Raji (cell line): ENCODE results near the gene FBXL2.

ENCODE experiments used
- POLR2A ChIP-seq: IDR thresholded peaks from 2 replicates; pipeline ENCODE4 v1.6.1; 2011; ENCODE audit warnings: low read depth, low read length, control low read depth; ENCODE audit not compliant: insufficient read depth

FBXL2 gene

GRCh38 chr3:33277193-33277882 lies at the start of gene FBXL2:
Gene FBXL2 (plus strand): TSS chr3:33277442. CDS start chr3:33277513, 71 bp downstream.
- no peak for TF ChIP-seq POLR2A

GRCh38 chr3:33229066-33229465 lies 48.2 kb upstream of the FBXL2 start:
- no peak for TF ChIP-seq POLR2A

GRCh38 chr3:33229947-33230346 lies 47.3 kb upstream of the FBXL2 start:
- no peak for TF ChIP-seq POLR2A

- TF ChIP-seq POLR2A: no peak
These were observed 45.3 kb upstream of the FBXL2 start for GRCh38 chr3:33231756-33232465.

GRCh38 chr3:33233884-33234283 lies 43.4 kb upstream of the FBXL2 start:
- no peak for TF ChIP-seq POLR2A

- TF ChIP-seq POLR2A: no peak
These were observed 41.2 kb upstream of the FBXL2 start for GRCh38 chr3:33236005-33236404.

GRCh38 chr3:33237439-33237838 lies 39.8 kb upstream of the FBXL2 start:
- TF ChIP-seq POLR2A: no peak

- no peak for TF ChIP-seq POLR2A
These were observed 38.3 kb upstream of the FBXL2 start for GRCh38 chr3:33238923-33239322.

- TF ChIP-seq POLR2A: no peak
These were observed 37.0 kb upstream of the FBXL2 start for GRCh38 chr3:33240261-33240660.

- TF ChIP-seq POLR2A: no peak
These were observed 30.5 kb upstream of the FBXL2 start for GRCh38 chr3:33246786-33247185.

GRCh38 chr3:33250712-33251111 lies 26.5 kb upstream of the FBXL2 start:
- no peak for TF ChIP-seq POLR2A

- no peak for TF ChIP-seq POLR2A
These were observed 21.0 kb upstream of the FBXL2 start for GRCh38 chr3:33256249-33256648.

GRCh38 chr3:33260104-33260503 lies 17.1 kb upstream of the FBXL2 start:
- no peak for TF ChIP-seq POLR2A

- no peak for TF ChIP-seq POLR2A
These were observed 7.9 kb upstream of the FBXL2 start for GRCh38 chr3:33269385-33269784.

- no peak for TF ChIP-seq POLR2A
These were observed 5.9 kb upstream of the FBXL2 start for GRCh38 chr3:33271324-33271723.

GRCh38 chr3:33273628-33274027 lies 3.6 kb upstream of the FBXL2 start:
- no peak for TF ChIP-seq POLR2A
